ENCODE results near the gene KCNK4. TPM values are rescaled to one million over a fixed set of nuclear protein-coding genes. Genes with fewer than 3 reads are reported as not detected.
A peak's percentile ranks its signal among the peaks of the same experiment; 100 is the strongest.

The KCNK4 gene
- total and polyA plus RNA-seq, 2 of the 13 experiments (the other 11 are each of a cell fraction or from before 2014, with no cell fraction given), result not detected

GRCh38 chr11:64269540-64270220, 21.4 kb upstream of the KCNK4 start (continued):
- TF ChIP-seq PAXIP1 (CRISPR knock-in tag; conservative IDR thresholded peaks at IDR 0.05) (0 out of 2 replicates have a peak, but pooled peaks have one; percentile 38), PLSCR1 (CRISPR knock-in tag; IDR thresholded peaks at IDR 0.05; ENCODE audit: borderline replicate concordance) (no peak), SALL2 (CRISPR knock-in tag; IDR thresholded peaks at IDR 0.05) (0 out of 2 replicates have a peak, but pooled peaks have one; percentile 71), CBX5 (CRISPR knock-in tag; IDR thresholded peaks at IDR 0.05; ENCODE audit: borderline replicate concordance) (peak; percentile 34; the same call in 1 of the 2 replicates), ZXDC (CRISPR knock-in tag; IDR thresholded peaks at IDR 0.05) (no peak), ETV6 (CRISPR knock-in tag; conservative IDR thresholded peaks at IDR 0.05) (peak; percentile 5; the same call in 1 of the 2 replicates), ZNF143 (CRISPR knock-in tag; IDR thresholded peaks at IDR 0.05) (peak; percentile 90), CENPBD1 (CRISPR knock-in tag; IDR thresholded peaks at IDR 0.05; ENCODE audit: borderline replicate concordance, low read depth) (no peak; the same call in 1 of the 2 replicates), MYPOP (CRISPR knock-in tag; IDR thresholded peaks at IDR 0.05) (peak; percentile 19; the same call in 1 of the 2 replicates), HOXA5 (CRISPR knock-in tag; IDR thresholded peaks at IDR 0.05) (peak; percentile 79), ZFAT (CRISPR knock-in tag; conservative IDR thresholded peaks at IDR 0.05) (no peak), NKX3-1 (CRISPR knock-in tag; IDR thresholded peaks at IDR 0.05) (peak; percentile 69; the same call in 1 of the 2 replicates), GZF1 (CRISPR knock-in tag; IDR thresholded peaks at IDR 0.05) (0 out of 2 replicates have a peak, but pooled peaks have one; percentile 65), IRF1 (CRISPR knock-in tag; IDR thresholded peaks at IDR 0.05; ENCODE audit: low read depth) (no peak), ZC3H13 (CRISPR knock-in tag; IDR thresholded peaks at IDR 0.05) (peak; percentile 88), ZFYVE20 (CRISPR knock-in tag; IDR thresholded peaks at IDR 0.05; ENCODE audit: borderline replicate concordance, low read depth) (no peak), NR2F2 (IDR thresholded peaks at IDR 0.05; ENCODE audit: borderline replicate concordance, low read depth) (peak; percentile 49; the same call in 1 of the 2 replicates), SMAD3 (CRISPR knock-in tag; IDR thresholded peaks at IDR 0.05) (no peak), ZEB1 (IDR thresholded peaks at IDR 0.05; ENCODE audit: insufficient replicate concordance, low read depth) (no peak)

Measured in HepG2 (cell line).